GM08714 (cell line): ENCODE data around the gene MAD1L1.
"Not testable (repeated sequence)": the region's sequence is repeated elsewhere in the genome, so short reads cannot be mapped to it uniquely, and the experiment has no call there.

Experiments
- H3K4me3 ChIP-seq: fragments of 200-500 bp; sonication (Bioruptor generic); 2 replicates; pipeline ENCODE4 v1.5.1; 2014; ENCODE audit warnings: mild to moderate bottlenecking, low read length, inconsistent platforms
- ZNF274 ChIP-seq: IDR thresholded peaks from 2 replicates; pipeline ENCODE4 v1.6.1; 2012; ENCODE audit warnings: mild to moderate bottlenecking, low read depth, low read length

MAD1L1 gene

GRCh38 chr7:1872191-1873069, 360.3 kb downstream of the MAD1L1 start:
- TF ChIP-seq ZNF274, result no peak

DNA sequence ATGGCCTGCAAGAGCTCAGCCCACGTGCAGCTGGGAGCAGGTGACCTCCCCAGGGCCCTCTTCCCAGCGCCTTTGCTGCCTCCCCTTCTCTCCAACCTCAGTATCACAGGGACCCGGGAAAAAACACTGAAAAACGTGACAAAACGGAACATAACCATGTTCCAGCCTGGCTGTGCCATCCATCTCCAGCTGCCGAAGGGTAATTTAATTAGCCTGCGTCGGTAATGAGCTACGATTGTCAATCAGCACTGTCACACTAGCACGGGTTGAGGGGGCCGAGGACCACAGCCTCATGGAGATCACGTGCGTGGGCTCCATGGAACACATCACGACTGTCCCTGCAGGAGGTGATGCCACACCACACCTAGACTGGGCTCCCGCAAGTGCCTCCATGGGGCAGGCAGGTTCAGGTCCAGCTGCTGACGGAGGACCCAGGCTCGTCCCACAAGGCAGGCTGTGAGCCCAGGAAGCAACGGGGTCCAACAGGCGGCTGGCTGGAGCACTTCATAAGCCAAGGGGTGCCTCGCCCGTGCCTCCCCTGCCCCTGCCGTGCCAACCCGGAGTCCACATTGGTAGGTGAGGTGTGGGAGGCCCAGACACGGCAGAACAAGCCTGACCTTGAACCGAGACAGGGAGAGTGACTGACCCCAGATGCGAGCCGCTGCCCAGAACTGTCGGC, 363.2 kb downstream of the MAD1L1 start:
- TF ChIP-seq ZNF274, result no peak
- H3K4me3 ChIP-seq, result no peak overlapping the region

More at GRCh38 chr7:1872191-1873069, 360.3 kb downstream of the MAD1L1 start:
- no peak overlapping the region for H3K4me3 ChIP-seq

- TF ChIP-seq ZNF274, result no peak
- no peak overlapping the region for H3K4me3 ChIP-seq
Observed at GRCh38 chr7:1868516-1869165, 364.1 kb downstream of the MAD1L1 start.

DNA sequence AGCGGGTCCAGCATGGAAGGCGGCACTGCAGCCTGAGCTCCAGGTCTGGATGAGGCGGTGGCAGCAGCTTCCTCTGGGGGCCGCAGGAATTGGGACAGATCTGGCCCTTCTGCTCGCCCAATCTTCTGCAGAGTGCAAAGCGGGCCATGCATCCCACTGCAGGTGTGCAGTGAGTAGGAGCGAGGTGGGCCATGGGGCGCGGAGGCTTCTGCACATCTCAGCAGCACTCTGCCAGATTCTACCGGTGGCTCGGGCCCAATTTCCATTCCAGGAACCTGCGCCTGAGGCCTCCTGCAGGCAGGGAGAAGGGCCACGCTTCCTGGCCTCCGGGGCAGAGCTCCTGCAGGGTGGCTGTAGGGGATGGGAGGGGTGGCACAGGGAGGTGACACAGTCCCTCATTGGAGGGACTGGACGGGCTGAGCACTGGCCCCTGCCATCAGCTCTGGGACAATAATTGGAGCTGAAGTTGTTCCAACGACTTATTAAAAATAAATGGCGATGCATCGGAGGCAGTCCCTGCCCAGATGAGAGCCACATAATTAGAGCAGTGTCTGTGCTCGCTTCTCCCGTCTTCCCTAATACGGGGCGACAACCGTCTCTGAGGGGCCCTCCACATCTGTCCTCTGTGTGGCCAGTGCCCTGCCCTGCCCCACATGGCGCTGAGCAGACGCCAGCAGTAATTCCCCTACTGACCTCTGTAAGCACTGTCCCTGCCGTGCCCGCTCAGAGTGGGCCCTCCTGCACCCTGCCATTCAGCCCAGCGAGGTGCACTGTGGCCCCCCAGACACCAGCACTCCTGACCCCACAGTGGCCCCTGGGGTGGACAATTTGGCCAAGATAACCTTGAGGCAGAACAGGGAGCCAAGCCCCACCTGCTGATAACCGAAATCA, 365.1 kb downstream of the MAD1L1 start:
- no peak overlapping the region for H3K4me3 ChIP-seq
- TF ChIP-seq ZNF274, result no peak

DNA sequence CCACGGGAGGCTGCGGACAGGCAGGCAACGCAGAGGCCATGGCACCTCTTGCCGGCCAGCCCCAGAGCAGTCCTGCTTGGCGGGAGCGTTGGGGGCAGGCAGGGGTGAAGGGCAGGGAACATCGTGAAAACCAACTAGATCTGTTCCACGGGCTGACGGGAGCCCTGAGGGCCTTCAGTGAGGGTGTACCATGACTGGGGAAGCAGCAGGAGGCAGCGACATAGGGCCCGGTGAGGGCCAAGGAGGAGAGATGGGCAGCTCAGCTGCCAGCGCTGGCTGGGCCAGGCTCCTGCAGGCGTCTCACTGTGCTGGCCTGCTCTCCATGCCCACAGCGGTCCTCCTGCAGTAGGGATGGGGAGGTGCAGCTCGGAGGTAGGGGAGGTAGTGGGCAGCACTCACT, 366.1 kb downstream of the MAD1L1 start:
- no peak for TF ChIP-seq ZNF274
- H3K4me3 ChIP-seq, result no peak overlapping the region

- no peak overlapping the region for H3K4me3 ChIP-seq
- TF ChIP-seq ZNF274, result no peak
Observed at GRCh38 chr7:1865571-1866255, 367.0 kb downstream of the MAD1L1 start.

- no peak overlapping the region for H3K4me3 ChIP-seq
- no peak for TF ChIP-seq ZNF274
Observed at GRCh38 chr7:1865000-1865555, 367.7 kb downstream of the MAD1L1 start.

- no peak overlapping the region for H3K4me3 ChIP-seq
- TF ChIP-seq ZNF274, result no peak
Observed at GRCh38 chr7:1864161-1864940, 368.4 kb downstream of the MAD1L1 start.

GRCh38 chr7:1863091-1863900, 369.4 kb downstream of the MAD1L1 start:
- no peak for TF ChIP-seq ZNF274

GRCh38 chr7:1862560-1862959, 370.2 kb downstream of the MAD1L1 start:
- H3K4me3 ChIP-seq, result no peak overlapping the region
- TF ChIP-seq ZNF274, result no peak

More at GRCh38 chr7:1863091-1863900, 369.4 kb downstream of the MAD1L1 start:
- no peak overlapping the region for H3K4me3 ChIP-seq

DNA sequence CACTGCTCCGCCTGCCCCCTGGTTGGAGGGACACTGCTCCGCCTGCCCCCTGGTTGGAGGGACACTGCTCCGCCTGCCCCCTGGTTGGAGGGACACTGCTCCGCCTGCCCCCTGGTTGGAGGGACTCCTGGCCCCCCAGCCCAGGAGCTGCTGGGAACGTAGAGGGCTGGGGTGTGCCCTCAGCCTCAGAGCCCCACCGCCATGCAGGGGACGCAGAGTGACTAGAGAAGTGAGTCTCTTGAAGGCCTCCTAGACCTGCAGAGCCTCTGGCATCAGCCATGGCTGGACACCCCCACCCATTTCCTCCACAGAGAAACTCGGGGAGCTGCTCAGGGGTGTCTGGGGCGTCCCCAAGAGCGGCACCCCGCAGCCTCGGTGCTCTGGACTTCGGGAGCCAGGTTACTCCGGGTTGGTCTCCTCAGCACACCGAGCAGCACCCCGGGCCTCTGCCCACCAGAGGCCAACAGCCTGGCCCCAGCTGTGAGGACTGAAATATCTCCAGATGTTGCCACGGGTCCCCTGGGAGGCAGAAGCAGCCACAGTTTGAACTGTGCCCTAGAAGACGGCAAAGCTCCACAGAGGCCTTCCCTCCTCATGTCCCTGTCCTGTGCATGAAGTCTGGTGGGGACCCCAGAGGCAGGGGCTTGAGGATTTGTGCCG, 370.8 kb downstream of the MAD1L1 start:
- TF ChIP-seq ZNF274, result no peak
- H3K4me3 ChIP-seq, result no peak overlapping the region

- H3K4me3 ChIP-seq, result not testable (repeated sequence)
Observed at GRCh38 chr7:1860881-1861798, 371.6 kb downstream of the MAD1L1 start.
